K562 (cell line): ENCODE measurements around the gene ITGB2.

Source experiments
- CTCF ChIP-seq, 3 experiments: IDR thresholded peaks in 2 of 3; conservative IDR thresholded peaks in 1 of 3; 2 replicates each; pipeline ENCODE4 v1.5.1; 2011 to 2012; ENCODE audit warnings: low read length in 3 of 3, mild to moderate bottlenecking in 3 of 3, control low read depth in 2 of 3, improper control_type of control experiment in 1 of 3, inconsistent platforms in 1 of 3, low read depth in 1 of 3, mixed read lengths in 1 of 3, moderate library complexity in 1 of 3; ENCODE audit not compliant: insufficient read depth in 2 of 3
- EZH2 ChIP-seq: IDR thresholded peaks from 2 replicates; pipeline ENCODE4 v1.6.1; 2012; ENCODE audit warnings: low read depth, mild to moderate bottlenecking, inconsistent platforms, low read length, borderline replicate concordance
- GABPA ChIP-seq: fragments of 200-800 bp; sonication (Bioruptor generic); conservative IDR thresholded peaks from 2 replicates; pipeline ENCODE4 v1.6.1; 2016; ENCODE audit warnings: low read depth, missing genetic modification characterization, missing compliant biosample characterization
- JUN ChIP-seq, 2 experiments: sonication (generic) in 1 of 2; formaldehyde crosslinking in 1 of 2; IDR thresholded peaks; 2 replicates each; pipeline versions ENCODE4 v1.6.1 to v1.8.0; 2012 to 2022; ENCODE audit warnings: borderline replicate concordance in 2 of 2, mild to moderate bottlenecking in 2 of 2, improper control_type of control experiment in 1 of 2, low read depth in 1 of 2, low read length in 1 of 2, missing genetic modification reagents in 1 of 2
- MED1 ChIP-seq: sonication (generic); formaldehyde crosslinking; IDR thresholded peaks from 2 replicates; pipeline ENCODE4 v1.8.1; 2023; ENCODE audit warnings: missing genetic modification reagents, borderline replicate concordance
- NBN ChIP-seq: fragments of 450-650 bp; IDR thresholded peaks from 2 replicates; pipeline ENCODE4 v1.6.1; 2016; ENCODE audit warnings: low read depth, mild to moderate bottlenecking
- POLR2AphosphoS5 ChIP-seq: IDR thresholded peaks from 2 replicates; pipeline ENCODE4 v1.6.1; 2011; ENCODE audit warnings: mild to moderate bottlenecking, low read depth, low read length, moderate library complexity; ENCODE audit not compliant: control insufficient read depth, insufficient read depth
- PTRF ChIP-seq: fragments of 450-650 bp; IDR thresholded peaks from 2 replicates; pipeline ENCODE4 v1.6.1; 2016; ENCODE audit warnings: mild to moderate bottlenecking, missing genetic modification characterization, missing compliant biosample characterization
- ZKSCAN1 ChIP-seq: fragments of 150-350 bp; IDR thresholded peaks from 2 replicates; pipeline ENCODE4 v1.6.1; 2016; ENCODE audit warnings: low read depth, low read length
- ZNF444 ChIP-seq: fragments of 250-450 bp; sonication (Bioruptor Pico); IDR thresholded peaks from 2 replicates; pipeline ENCODE4 v1.4.0; 2020; ENCODE audit warnings: mild to moderate bottlenecking, moderate library complexity
- ZNF57 ChIP-seq: fragments of 450-650 bp; formaldehyde crosslinking; IDR thresholded peaks from 2 replicates; pipeline ENCODE4 v1.4.0; 2020; ENCODE audit warnings: mild to moderate bottlenecking, moderate library complexity
- ZNF668 ChIP-seq: fragments of 250-450 bp; sonication (Bioruptor Pico); IDR thresholded peaks from 2 replicates; pipeline ENCODE4 v1.8.0; 2022; ENCODE audit warnings: mild to moderate bottlenecking, inconsistent platforms
- ZNF76 ChIP-seq: fragments of 250-450 bp; sonication (Bioruptor Pico); IDR thresholded peaks from 2 replicates; pipeline ENCODE4 v1.4.0; 2020; ENCODE audit warnings: mild to moderate bottlenecking, moderate library complexity, borderline replicate concordance

- TF ChIP-seq PTRF (tag) (no peak), CTCF (IDR thresholded peaks at IDR 0.05 in 2 of 3, conservative IDR thresholded peaks at IDR 0.05 in 1 of 3; ENCODE audit: insufficient read depth in 2 of 3, low read depth in 1 of 3, low read length in 3 of 3) (no peak), ZNF76 (no peak), EZH2 (no peak), JUN (IDR thresholded peaks at IDR 0.05; ENCODE audit: borderline replicate concordance, low read depth, low read length) (no peak), JUN (CRISPR knock-in tag; IDR thresholded peaks at IDR 0.05; ENCODE audit: borderline replicate concordance) (no peak), POLR2AphosphoS5 (no peak), ZNF57 (CRISPR knock-in tag) (no peak), GABPA (no peak), MED1 (CRISPR knock-in tag) (no peak), NBN (no peak), ZNF668 (no peak), ZKSCAN1 (no peak), ZNF444 (CRISPR knock-in tag) (no peak)
These were observed 7.1 kb downstream of the ITGB2 start for GRCh38 chr21:44913425-44914175.
